ENCODE data around the gene ZC3H4. TPM values are rescaled to one million over a fixed set of nuclear protein-coding genes. Genes with fewer than 3 reads are reported as not detected.

The ZC3H4 gene
- total and polyA plus RNA-seq, 2 donors (not counting 1 experiment from before 2014, with no cell fraction given): 12.7 to 73.7 TPM

DNA sequence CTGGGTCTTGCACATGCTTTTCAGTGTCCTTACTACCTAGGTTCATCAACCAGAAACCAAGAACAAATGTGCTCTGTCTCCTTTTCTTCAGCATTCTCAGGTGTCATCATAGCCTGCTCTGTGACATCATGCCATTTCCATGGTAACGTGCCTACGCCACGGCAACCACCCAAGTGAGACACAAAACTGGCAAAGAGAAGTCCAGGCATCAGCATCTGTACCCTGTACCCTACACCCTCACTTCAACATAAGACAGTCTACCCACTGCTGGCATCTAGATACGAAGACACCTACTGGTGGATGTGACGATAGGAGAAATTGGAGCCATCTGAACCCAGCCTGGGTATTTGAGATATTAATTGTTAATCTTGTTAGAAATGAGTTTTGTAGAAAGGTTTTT lies 13.3 kb downstream of the ZC3H4 start:
- H3K4me1 ChIP-seq (ENCODE audit: control insufficient read depth in 2 of 2, insufficient read depth in 2 of 2, low read length in 2 of 2): peaks cover 3 to 10% of the 10 kb centered on the region in 2 donors
- no peak for TF ChIP-seq EZH2 (IDR thresholded peaks at IDR 0.05; ENCODE audit: borderline replicate concordance, insufficient read depth, low read depth, low read length, poor library complexity, severe bottlenecking)
- TF ChIP-seq, protein P1, sequence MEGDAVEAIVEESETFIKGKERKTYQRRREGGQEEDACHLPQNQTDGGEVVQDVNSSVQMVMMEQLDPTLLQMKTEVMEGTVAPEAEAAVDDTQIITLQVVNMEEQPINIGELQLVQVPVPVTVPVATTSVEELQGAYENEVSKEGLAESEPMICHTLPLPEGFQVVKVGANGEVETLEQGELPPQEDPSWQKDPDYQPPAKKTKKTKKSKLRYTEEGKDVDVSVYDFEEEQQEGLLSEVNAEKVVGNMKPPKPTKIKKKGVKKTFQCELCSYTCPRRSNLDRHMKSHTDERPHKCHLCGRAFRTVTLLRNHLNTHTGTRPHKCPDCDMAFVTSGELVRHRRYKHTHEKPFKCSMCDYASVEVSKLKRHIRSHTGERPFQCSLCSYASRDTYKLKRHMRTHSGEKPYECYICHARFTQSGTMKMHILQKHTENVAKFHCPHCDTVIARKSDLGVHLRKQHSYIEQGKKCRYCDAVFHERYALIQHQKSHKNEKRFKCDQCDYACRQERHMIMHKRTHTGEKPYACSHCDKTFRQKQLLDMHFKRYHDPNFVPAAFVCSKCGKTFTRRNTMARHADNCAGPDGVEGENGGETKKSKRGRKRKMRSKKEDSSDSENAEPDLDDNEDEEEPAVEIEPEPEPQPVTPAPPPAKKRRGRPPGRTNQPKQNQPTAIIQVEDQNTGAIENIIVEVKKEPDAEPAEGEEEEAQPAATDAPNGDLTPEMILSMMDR (IDR thresholded peaks at IDR 0.05): no peak
- H4K20me1 ChIP-seq (ENCODE audit: control insufficient read depth, insufficient read depth, low read length, poor library complexity, severe bottlenecking): peaks cover 53% of the 10 kb centered on the region
- DNase-seq (no peak), ATAC-seq (ENCODE audit: low read depth) (no peak)
- Mint-ChIP-seq H3K27ac (no peak overlapping the region), H3K9me3 (ENCODE audit: insufficient read depth) (no peaks in the 10 kb centered on the region), H3K27me3 (no peaks in the 10 kb centered on the region), H3K4me1 (peaks cover 37% of the 10 kb centered on the region), H3K4me3 (no peak overlapping the region)
- intact Hi-C loops (cut with micrococcal nuclease): no loop called here
- no peak overlapping the region for H3K27ac ChIP-seq (ENCODE audit: low read length in 2 of 2)
- 96% methylated on average over 3 of the region's 5 CpGs for WGBS (ENCODE audit: insufficient coverage)
- peaks cover 4 to 30% of the 10 kb centered on the region in 2 experiments for H3K36me3 ChIP-seq (replicated peaks in 1 of 2; ENCODE audit: control extremely low read depth in 1 of 2, control insufficient read depth in 1 of 2, extremely low read depth in 1 of 2, insufficient read depth in 2 of 2, low read length in 1 of 2)
- H2AFZ ChIP-seq (ENCODE audit: insufficient read depth, low read depth, low read length, poor library complexity, severe bottlenecking): no peak overlapping the region
- H3K79me2 ChIP-seq (ENCODE audit: control insufficient read depth, insufficient read depth, low read length): peaks cover 98% of the 10 kb centered on the region
- no peak overlapping the region for H3K4me3 ChIP-seq (ENCODE audit: control extremely low read depth in 1 of 5, extremely low read depth in 1 of 5, insufficient read depth in 1 of 5, low read depth in 2 of 5, low read length in 4 of 5)
- CTCF ChIA-PET: no interaction called here
- H3K4me2 ChIP-seq (replicated peaks; ENCODE audit: low read depth, low read length, poor library complexity, severe bottlenecking): no peak overlapping the region
- no peaks in the 10 kb centered on the region for H3K9me3 ChIP-seq (ENCODE audit: control extremely low read depth in 1 of 3, control insufficient read depth in 2 of 3, insufficient read depth in 1 of 3, low read length in 2 of 3)
- POLR2A ChIA-PET: no interaction called here
- no peak overlapping the region for H3K9ac ChIP-seq (ENCODE audit: low read length)
- H3K27me3 ChIP-seq (replicated peaks in 1 of 4; ENCODE audit: control extremely low read depth in 1 of 4, control insufficient read depth in 3 of 4, insufficient read depth in 4 of 4, low read length in 3 of 4): no peaks in the 10 kb centered on the region

DNA sequence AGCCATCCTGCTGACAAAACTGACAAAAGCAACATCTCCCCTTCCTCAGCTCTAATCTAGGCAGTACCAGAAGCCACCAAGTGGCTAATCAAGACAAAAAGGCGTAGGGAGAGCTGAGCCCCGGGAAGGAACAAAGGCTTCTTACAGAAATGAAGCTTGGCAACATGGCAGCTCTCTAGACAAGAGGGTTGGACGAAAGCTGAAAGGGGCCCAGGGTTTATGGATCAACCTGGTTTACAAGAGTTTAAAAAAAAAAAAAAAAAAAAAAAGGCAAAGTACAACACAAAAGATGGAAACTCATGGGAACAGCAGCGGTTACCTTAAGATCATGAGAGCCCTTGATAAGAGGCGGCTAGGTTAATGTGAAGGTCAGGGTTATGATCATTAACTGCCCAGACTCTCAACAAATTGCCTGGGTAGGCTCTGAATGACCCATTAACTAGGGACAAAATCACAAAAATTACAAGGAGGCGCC lies 14.0 kb downstream of the ZC3H4 start:
- Mint-ChIP-seq H3K4me3 (no peak overlapping the region), H3K4me1 (peaks cover 41% of the 10 kb centered on the region), H3K9me3 (ENCODE audit: insufficient read depth) (no peaks in the 10 kb centered on the region), H3K27me3 (no peaks in the 10 kb centered on the region), H3K27ac (no peak overlapping the region)
- H3K27ac ChIP-seq (ENCODE audit: low read length in 2 of 2): no peak overlapping the region
- ChIA-PET POLR2A (interaction anchor here (0.7 kb wide), 1 partner anchor 15 kb away, joined by 8 read pairs; no protein-coding TSS in a partner anchor), CTCF (interaction anchor here (1.0 to 1.3 kb wide), 2 partner anchors 20 to 26 kb away, joined by 4 to 5 read pairs; no protein-coding TSS in a partner anchor)
- no peak overlapping the region for H3K4me2 ChIP-seq (replicated peaks; ENCODE audit: low read depth, low read length, poor library complexity, severe bottlenecking)
- H3K9me3 ChIP-seq (ENCODE audit: control extremely low read depth in 1 of 3, control insufficient read depth in 2 of 3, insufficient read depth in 1 of 3, low read length in 2 of 3): no peaks in the 10 kb centered on the region
- no peak for ATAC-seq (ENCODE audit: low read depth)
- no peak overlapping the region for H3K9ac ChIP-seq (ENCODE audit: low read length)
- WGBS (ENCODE audit: insufficient coverage): 93% methylated on average over 2 of the region's 6 CpGs
- no peaks in the 10 kb centered on the region for H3K27me3 ChIP-seq (replicated peaks in 1 of 4; ENCODE audit: control extremely low read depth in 1 of 4, control insufficient read depth in 3 of 4, insufficient read depth in 4 of 4, low read length in 3 of 4)
- TF ChIP-seq, protein P1 (IDR thresholded peaks at IDR 0.05): no peak
- no peak for TF ChIP-seq EZH2 (IDR thresholded peaks at IDR 0.05; ENCODE audit: borderline replicate concordance, insufficient read depth, low read depth, low read length, poor library complexity, severe bottlenecking)
- H3K79me2 ChIP-seq (ENCODE audit: control insufficient read depth, insufficient read depth, low read length): peaks cover 98% of the 10 kb centered on the region
- DNase-seq: no peak
- H3K4me1 ChIP-seq (ENCODE audit: control insufficient read depth in 2 of 2, insufficient read depth in 2 of 2, low read length in 2 of 2): peaks cover 4 to 17% of the 10 kb centered on the region in 2 donors
- peaks cover 52% of the 10 kb centered on the region for H4K20me1 ChIP-seq (ENCODE audit: control insufficient read depth, insufficient read depth, low read length, poor library complexity, severe bottlenecking)
- H3K36me3 ChIP-seq (replicated peaks in 1 of 2; ENCODE audit: control extremely low read depth in 1 of 2, control insufficient read depth in 1 of 2, extremely low read depth in 1 of 2, insufficient read depth in 2 of 2, low read length in 1 of 2): peaks cover 2 to 23% of the 10 kb centered on the region in 2 experiments
- no peak overlapping the region for H3K4me3 ChIP-seq (ENCODE audit: control extremely low read depth in 1 of 5, extremely low read depth in 1 of 5, insufficient read depth in 1 of 5, low read depth in 2 of 5, low read length in 4 of 5)
- no peak overlapping the region for H2AFZ ChIP-seq (ENCODE audit: insufficient read depth, low read depth, low read length, poor library complexity, severe bottlenecking)
- intact Hi-C loops (cut with micrococcal nuclease): no loop called here
